NCI-H1436 treated with DMSO at 0.1 percent for 48 hours (cell line): ENCODE results near the gene MX1.

ENCODE experiments used
- DNase-seq: peaks from one replicate; lab custom pipeline; 2025; lab: John Stamatoyannopoulos, UW

Gene MX1, protein sequence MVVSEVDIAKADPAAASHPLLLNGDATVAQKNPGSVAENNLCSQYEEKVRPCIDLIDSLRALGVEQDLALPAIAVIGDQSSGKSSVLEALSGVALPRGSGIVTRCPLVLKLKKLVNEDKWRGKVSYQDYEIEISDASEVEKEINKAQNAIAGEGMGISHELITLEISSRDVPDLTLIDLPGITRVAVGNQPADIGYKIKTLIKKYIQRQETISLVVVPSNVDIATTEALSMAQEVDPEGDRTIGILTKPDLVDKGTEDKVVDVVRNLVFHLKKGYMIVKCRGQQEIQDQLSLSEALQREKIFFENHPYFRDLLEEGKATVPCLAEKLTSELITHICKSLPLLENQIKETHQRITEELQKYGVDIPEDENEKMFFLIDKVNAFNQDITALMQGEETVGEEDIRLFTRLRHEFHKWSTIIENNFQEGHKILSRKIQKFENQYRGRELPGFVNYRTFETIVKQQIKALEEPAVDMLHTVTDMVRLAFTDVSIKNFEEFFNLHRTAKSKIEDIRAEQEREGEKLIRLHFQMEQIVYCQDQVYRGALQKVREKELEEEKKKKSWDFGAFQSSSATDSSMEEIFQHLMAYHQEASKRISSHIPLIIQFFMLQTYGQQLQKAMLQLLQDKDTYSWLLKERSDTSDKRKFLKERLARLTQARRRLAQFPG

DNA sequence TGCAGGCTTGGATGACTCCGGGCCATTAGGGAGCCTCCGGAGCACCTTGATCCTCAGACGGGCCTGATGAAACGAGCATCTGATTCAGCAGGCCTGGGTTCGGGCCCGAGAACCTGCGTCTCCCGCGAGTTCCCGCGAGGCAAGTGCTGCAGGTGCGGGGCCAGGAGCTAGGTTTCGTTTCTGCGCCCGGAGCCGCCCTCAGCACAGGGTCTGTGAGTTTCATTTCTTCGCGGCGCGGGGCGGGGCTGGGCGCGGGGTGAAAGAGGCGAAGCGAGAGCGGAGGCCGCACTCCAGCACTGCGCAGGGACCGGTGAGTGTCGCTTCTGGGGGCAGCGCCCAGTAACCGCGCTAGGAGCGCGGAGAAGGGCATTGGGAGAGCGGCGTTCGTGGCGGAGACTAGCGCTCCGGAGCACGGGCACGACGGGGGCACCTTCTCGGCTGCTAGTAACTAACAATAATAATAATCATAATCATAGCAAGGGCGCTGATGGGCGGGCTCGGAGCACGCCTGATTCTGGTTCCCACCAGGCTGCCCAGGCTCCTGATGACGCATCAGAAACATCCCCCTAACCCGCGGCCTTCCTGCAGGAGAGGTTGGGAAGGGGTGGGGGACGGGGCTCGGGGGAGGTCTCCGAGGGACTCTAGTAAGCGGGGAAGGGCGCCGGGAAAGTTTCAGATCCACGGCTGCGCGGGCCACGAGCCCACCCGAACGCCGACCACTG is at the start of gene MX1:
MX1 (plus strand) TSS at position 286 of the 722 bp plus-strand sequence. CDS start 5,832 bp downstream, outside the sequence.
- no peak for DNase-seq

DNA sequence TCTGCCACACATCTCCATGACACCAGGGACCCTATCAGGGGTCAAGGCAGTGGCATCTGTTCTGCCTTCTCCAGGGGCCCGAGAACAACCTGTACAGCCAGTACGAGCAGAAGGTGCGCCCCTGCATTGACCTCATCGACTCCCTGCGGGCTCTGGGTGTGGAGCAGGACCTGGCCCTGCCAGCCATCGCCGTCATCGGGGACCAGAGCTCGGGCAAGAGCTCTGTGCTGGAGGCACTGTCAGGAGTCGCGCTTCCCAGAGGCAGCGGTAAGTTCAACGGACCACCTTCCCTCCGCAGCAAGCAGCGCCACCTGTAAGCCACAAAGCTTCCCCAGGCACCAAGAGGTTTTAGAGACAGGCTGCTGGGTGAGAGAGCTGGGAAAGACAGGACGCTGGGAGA is 48.3 kb upstream of the MX1 start:
- DNase-seq = no peak

DNA sequence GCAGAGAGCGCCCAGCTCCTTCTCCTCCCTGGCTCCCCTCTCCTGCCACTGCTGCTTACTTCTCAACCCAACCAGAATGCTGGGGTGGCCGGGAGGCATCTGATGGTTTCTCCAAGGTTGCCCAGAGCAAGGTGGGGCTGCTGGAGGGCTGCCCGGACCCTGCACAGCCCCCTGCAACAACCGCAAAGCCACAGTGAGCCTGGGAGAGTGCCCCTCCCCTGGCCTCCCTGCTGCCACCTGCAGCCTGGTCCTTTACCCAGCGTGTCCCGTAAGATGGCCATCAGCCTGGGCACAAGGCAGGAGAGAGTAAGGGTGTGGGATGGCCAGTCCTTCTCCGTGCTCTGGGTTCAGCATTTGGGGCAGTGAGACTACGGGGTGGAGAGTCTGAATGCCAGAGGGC is 47.2 kb upstream of the MX1 start:
- DNase-seq = no peak

DNA sequence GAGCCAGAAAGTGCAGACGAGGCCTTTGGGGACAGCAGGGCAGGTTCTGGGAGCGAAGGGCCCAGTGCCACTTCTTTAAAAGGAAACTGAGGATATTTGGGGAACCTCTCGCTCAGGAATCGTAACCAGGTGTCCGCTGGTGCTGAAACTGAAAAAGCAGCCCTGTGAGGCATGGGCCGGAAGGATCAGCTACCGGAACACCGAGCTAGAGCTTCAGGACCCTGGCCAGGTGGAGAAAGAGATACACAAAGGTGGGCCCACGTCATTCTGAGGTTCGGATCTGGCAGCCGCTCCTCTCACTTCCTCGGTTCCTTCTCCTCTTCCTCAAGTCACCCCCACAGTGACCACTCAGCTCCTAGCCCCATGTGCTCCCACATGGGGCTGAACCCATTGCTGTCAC is 46.1 kb upstream of the MX1 start:
- no peak for DNase-seq

DNA sequence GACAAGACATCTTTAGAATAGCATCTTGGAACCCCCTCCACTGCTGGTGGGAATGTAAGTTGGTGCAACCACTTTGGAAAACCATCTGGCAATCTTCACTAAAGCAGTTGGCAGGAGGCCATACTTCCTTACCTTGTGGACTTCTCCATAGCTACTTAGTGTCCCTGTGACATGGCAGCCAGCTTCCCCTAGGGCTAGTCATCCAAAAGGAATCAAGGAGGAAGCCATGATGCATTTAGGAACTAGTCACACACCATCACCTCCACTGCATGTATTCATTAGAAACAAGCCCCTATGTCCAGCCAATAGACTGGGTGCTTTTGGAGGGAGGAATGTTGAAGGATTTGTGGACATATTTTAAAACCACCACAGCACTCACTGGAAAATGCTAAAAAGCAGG is 44.3 kb upstream of the MX1 start:
- no peak for DNase-seq

DNA sequence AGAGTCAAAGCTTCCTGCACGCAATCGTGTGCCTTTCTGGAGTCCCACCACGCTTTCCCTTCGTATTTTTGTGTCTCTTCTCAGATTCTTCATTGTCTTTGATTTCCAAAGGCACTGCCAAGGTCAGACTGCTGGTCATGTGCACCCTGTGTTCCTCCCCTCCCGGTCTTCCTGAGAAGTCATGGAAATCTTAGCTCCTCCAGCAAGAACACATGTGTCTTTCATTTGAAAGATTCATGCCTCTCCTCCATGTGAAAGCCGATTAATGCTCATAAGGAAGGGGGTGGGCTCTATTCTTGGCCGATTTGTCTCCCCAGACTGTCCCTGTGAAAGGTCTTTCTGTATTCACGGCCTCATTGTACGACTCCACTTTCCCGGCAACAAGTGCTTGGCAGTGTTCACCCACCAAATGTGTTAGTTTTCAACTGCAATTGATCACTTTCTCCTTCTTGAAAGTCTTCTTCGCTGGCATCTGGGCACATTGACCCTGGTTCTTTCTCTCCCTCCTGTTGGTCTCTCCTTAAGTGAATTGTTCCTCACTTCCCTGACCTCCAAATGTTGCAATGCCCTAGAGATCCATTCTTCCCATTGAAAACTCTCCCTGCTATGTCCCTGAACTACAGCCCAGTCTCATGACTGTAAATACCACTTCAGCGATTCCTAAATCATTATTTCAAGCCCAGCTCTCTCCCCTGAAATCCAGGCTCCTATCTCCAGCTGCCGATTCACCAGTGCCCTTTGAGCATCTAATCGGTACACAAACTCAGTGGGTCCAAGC is 38.8 kb upstream of the MX1 start:
- DNase-seq = no peak

DNA sequence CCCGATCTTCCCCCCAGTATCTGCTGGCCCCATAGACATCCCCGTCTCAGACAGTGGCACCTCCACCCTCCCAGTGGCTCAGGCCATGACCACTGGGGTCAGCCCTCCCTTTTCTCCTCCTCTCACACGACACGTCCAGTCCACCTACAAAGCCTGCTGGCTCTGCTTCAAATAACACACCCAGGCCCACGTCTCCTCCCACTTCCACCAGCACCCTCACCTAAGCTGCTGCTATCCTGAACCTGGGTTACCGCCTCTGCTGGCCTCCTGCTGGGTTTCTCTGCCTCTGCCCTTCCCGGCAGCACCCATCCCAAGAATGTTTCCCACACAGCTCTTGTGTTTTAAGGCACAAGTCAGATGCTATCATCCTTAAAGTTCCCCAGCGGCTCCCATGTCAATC is 38.2 kb upstream of the MX1 start:
- no peak for DNase-seq

DNA sequence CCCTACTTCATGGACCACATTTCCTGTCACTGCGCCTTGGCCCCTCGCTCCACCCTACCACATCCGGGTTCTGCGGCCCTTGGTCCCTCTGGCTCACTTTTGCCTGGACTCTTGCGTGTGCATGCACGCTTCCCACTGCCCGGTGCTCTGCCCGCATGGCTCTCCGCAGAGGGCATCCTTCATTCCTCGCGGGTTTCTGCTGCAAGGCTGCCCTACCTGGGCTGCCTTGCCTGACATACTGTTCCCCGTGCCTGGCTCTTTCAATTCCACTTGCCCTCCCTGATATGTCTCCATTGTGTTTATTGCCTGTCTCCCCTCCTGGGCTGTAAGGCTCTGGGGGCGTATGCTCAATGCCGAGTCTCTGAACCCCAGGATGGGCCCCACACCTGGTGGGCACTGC is 37.8 kb upstream of the MX1 start:
- no peak for DNase-seq

DNA sequence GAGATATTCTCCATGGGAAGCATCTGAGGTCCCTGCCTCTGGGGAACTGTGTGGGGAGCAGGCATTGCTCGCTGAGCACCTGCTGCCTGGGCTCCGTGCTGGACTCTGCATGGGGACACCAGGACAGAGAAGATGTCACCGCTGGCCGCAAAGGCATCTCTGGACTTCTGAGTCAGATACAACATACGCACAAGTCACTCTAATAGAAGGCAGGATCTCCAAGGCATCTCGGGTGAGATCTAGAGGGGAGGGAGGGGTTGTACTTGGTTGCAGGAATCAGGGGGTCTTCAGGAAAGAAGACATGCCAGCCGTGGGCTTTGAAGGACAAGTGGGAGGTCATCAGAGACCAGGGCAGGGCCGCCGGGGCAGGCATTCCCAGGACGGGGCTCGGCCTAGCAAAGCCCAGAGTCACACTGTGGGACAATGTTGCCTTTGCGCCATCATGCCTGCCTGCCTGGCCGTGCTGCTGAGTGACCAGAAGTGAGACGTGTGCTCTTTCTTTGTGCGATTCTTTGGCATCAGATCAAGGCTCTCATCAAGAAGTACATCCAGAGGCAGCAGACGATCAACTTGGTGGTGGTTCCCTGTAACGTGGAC is 35.9 kb upstream of the MX1 start:
- DNase-seq = no peak

DNA sequence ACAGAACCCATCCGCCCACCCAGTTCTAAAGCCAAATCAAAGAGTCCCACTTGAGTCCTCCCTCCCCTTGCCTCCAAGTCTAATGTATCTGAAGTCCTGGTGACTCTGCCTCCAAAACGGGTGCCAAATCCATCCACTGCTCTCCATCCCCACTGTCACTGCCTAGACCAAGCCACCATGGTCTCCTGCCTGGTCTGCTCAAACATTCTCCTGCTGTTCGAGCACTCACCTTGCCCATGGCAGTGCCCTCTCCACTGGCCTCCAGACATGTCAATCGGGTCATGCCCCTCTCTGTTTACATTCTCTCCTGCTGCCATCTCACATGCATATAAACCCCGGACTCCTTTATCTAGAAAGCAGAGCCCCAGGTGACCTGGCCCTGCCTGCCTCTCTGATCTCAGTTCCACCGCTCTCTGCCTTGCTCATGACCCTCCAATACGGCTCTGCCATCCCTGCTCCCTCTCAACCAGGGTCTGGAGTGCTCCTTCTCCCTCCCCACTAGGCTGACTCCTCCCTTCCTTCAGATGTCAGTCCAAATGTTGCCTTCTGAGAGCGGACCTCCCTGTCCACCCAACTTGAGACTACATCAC is 32.1 kb upstream of the MX1 start:
- DNase-seq = no peak

DNA sequence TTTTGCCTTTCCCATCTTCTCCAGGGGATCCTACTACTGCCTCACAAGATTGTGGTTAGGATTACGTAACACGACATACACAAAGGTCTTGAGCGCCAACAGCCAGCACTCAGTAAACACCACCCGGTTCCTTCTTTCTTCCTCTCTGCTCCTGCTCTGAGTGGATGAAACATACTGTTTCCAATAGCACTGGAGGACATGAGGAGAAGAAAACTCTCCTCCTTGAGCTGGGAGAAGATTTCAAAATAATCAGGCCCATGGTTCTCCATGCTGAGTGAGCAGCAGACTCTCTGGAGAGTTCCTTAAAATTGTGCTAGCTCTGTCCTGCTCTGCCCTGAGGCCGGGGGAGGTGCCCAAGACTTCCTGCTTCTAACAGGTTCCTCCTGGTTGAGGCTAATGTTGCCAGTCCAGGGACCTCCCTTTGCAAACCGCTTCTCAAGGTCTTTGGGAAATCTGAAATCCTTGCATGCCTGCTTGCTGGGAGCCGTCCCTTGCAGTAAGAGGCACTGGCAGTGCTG is 29.4 kb upstream of the MX1 start:
- no peak for DNase-seq

DNA sequence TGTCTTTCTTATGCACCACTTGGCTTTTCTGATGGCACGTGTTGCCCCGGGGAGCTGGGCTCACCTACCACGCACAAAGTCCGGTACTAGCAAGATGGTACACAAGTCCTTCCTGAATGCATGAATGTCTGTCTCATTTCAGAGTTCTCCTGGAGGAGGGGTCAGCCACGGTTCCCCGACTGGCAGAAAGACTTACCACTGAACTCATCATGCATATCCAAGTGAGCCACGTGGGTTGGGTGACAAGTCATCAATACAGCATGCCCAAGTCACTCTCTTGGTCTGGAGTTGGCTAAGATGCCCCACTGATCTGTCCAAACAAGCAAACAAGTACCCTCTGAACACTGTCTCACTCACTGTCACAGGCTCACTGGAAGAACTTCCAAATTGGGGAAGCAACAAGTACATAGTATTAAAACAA is 28.6 kb upstream of the MX1 start:
- no peak for DNase-seq

DNA sequence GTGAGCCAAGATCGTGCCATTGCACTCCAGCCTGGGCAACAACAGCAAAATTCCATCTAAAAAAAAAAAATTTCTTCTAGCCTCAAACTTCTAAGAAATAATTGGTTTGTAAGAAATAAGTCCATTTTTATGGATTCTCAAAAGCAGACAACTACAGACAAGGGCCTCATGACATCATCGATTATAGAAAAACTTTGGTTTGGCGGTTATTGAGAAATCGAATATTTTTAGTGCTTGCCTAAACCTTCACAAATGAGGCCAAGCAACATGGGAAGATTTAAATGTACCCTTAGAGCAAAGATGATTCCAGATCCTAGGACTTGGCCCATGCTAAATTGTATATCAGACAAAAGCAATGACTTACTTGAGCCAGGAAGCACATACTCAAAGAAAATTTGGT is 27.8 kb upstream of the MX1 start:
- DNase-seq = no peak

DNA sequence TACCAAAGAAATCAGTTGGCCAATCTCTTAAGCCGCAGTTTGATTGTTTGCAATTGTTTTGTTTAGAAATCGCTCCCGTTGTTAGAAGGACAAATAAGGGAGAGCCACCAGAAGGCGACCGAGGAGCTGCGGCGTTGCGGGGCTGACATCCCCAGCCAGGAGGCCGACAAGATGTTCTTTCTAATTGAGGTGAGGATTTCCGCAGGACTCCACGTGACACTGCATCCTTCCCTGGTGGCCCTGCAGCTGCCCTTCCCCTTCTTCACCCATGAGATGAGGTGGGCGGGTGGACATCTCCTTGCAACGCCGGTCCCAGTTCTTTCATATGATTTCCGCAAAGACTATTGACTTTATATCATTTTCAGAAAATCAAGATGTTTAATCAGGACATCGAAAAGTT is 27.2 kb upstream of the MX1 start:
- no peak for DNase-seq

DNA sequence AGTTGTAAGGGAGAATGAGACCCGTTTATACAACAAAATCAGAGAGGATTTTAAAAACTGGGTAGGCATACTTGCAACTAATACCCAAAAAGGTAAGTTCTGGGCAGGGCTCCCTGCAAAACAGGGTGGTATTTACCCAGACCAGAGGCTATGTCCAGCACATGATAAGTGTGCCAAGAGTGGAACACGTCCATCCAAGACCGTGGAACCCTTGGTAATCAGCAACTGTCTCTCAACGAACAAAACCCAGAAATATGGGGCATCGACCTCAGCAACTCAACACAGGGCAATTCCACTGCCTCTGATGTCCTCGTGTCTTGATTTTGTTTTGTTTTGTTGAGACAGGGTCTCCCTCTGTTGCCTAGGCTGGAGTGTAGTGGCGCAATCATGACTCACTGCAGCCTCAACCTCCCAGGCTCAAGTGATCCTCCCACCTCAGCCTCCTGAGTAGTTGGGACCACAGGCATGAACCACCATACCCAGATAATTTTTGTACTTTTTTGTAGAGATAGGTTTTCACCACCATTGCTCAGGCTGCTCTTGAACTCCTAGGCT is 26.7 kb upstream of the MX1 start:
- DNase-seq = no peak

DNA sequence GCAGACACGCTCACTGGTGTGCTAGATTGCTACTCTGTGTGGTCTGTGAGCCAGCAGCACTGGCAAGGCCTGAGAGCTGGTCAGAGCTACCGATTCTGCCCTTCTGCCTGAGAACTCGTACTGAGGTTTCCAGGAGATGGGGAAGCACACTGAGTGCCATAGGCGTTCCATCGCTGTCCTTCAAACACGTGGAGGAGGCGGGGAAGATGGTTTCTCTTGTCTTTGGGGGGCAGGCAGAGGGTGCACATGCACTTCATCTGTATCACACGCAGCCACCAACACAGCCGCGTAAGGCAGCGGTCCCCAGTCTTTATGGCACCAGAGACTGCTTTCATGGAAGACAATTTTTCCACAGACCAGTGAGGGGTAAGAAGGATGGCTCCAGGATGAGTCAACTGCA is 23.8 kb upstream of the MX1 start:
- no peak for DNase-seq

DNA sequence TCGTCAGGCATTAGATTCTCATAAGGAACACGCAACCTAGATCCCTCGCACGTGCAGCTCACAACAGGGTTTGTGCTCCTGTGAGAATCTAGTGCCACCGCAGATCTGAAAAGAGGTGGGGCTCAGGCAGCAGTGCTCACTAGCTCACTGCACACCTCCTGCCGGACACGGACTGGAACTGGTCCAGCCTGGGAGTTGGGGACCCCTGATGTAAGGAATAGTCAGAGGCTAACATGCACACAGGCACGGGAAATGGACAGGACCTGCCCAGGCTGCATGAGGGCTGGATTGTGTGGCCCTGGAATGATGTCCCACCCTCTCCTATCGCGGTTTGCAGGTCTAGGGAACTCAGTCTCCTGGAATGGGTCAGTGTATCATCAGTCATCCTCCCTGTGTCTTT is 23.2 kb upstream of the MX1 start:
- no peak for DNase-seq

DNA sequence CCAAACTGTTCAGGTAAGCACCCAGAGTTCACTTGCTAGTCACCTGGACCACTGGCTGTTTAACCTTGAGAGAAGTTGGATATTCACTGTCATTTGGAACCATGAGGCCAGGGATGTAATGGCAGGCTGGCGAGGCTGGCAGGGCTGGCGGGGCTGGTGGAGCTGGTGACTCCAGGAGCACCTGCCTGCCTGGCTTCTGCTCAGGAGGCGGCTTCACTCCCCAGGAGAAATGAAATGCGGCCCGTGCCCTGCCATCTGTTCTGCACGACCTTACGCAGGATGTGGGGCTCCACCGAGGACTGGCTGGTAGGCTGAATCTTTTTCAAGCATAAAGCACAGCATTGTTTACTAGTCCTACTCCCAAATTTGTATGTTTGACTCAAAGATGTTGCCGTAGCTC is 22.7 kb upstream of the MX1 start:
- DNase-seq = no peak

DNA sequence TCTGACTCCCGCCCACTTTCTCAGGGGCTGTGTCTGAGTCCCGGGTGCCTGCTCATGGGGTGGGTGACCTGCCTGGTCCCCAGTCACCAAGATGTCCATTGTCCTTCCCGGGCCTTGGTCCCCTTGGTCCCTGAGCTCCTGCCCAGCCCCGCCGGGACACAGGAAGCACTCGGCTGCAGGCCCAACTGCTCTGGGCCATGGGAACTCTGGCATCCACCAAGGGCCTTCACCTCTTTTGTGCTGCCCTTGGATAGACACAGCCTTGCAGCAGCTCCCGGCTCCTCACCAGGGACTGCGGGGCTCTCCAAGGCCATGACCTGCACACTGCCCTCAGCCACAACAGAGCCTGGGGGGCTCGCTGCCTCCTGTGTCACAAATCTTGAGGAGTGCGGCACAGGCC is 22.1 kb upstream of the MX1 start:
- DNase-seq = no peak

DNA sequence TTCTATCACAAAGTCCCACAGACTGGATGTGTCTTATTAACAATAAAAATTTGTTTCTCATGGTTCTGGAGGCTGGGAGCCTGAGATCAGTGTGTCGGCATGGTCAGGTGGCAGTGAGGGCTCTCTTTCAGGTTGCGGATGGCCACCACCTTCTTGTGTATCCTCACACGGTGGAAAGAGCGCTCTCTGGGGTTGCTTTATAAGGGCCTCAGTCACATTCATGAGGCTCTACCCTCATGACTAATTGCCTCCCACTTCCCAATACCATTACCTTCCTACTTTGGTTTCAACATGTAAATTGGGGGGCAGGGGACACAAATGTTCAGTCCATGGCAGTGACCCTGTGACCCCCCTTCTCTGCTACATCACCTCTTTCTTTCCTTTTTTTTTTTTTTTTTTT is 20.7 kb upstream of the MX1 start:
- no peak for DNase-seq

DNA sequence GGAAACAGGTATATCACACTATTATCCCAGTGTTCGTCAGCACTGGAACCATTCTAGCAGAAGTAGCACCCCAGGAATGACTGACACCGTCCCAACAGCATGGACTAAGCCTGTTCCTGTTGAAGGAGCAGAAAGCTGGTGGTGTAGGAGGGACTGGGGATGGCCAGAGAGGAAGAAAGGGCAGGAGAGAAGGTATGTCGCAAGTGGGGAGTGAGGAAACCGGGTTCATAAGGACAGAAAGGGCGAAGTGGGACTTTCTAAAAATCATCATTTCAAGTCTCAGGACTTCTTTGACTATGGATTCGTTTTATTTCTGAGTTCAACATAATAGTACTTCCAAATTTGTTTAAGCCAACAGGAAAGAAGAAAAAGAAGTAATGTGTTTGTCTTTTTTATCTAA is 19.7 kb upstream of the MX1 start:
- DNase-seq = no peak
